Right lobe of liver (tissue), 4 donors: ENCODE measurements around the gene CALR.

ENCODE experiments used
- CTCF ChIP-seq, 4 donors: fragments of 200-600 bp in 3 of 4; fragments of 450-650 bp in 1 of 4; IDR thresholded peaks; one replicate each; pipeline versions ENCODE4 v1.5.1 to v1.8.0; 2016 to 2022; ENCODE audit warnings: antibody characterized with exemption in 4 of 4, mild to moderate bottlenecking in 2 of 4
- POLR2A ChIP-seq: fragments of 450-650 bp; IDR thresholded peaks from one replicate; pipeline ENCODE4 v1.6.1; 2017; ENCODE audit warnings: antibody characterized with exemption, mild to moderate bottlenecking
- donor health status: DM: no; HTN: no; CAD: no.
- donor health status: DM: no; HTN: no; CAD: no.
- donor health status: DM: no; HTN: yes; CAD: no.

GRCh38 chr19:12936582-12936981 lies 1.8 kb upstream of the CALR start:
- no peak for TF ChIP-seq CTCF (IDR thresholded peaks at IDR 0.05)
- no peak for TF ChIP-seq POLR2A
